Activated CD4-positive, alpha-beta T cell treated with anti-CD3 and anti-CD28 coated beads, Interleukin-2, amount 50 U/mL, for 24 hours (primary cell): ENCODE data around the gene FCHO1.

Experiments used
- DNase-seq, 2 donors: peaks; one replicate each; pipeline ENCODE4 v3.0.0-alpha.2; 2020; ENCODE audit warnings: low read depth in 1 of 2, low spot score in 1 of 2

The FCHO1 gene

GRCh38 chr19:17829855-17830566 lies 78.7 kb downstream of the FCHO1 start:
- no peak for DNase-seq

DNA sequence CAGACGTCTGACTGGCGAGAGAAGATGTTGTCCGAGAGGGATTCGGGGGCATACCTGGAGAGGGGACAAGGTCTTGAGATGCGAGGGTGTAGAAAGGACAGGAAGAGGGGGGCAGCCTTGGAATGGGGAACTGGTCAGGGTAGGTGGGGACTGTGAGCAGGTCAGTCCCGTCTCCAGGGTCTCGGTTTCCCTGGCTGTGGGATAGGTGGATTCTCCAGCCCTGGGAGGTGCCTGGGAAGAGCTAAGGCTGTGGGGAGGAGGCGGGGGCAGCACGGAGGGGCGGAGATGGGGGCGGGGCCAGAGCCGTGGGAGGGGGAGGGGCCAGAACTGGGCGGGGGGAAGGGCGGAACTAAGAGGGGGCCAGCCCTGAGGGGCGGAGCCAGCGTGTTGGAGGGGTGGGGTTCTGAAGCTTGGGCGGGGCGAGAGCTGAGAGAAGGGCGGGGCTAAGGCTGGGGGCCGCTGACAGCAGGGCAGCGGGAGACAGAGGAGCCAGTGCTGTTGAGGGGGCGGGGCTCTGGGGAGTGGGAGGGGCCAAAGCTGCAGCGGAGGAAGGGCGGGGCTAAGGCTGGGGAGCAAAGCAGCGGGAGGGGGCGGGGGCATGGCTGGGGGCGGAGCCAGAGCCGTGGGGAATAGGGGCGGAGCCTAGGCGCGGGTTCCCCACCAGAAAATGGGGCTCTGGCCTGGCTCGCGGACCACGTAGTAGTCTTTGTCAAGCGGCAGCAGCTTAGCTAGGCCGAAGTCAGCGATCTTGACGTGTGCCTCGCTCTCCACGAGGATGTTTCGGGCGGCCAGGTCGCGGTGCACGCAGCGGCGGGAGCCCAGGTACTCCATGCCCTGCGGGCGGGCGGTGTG lies 79.5 kb downstream of the FCHO1 start:
- peak in 1 of 2 donors; percentile 47 for DNase-seq

- no peak for DNase-seq
Observed at GRCh38 chr19:17831419-17831888, 80.2 kb downstream of the FCHO1 start.

DNA sequence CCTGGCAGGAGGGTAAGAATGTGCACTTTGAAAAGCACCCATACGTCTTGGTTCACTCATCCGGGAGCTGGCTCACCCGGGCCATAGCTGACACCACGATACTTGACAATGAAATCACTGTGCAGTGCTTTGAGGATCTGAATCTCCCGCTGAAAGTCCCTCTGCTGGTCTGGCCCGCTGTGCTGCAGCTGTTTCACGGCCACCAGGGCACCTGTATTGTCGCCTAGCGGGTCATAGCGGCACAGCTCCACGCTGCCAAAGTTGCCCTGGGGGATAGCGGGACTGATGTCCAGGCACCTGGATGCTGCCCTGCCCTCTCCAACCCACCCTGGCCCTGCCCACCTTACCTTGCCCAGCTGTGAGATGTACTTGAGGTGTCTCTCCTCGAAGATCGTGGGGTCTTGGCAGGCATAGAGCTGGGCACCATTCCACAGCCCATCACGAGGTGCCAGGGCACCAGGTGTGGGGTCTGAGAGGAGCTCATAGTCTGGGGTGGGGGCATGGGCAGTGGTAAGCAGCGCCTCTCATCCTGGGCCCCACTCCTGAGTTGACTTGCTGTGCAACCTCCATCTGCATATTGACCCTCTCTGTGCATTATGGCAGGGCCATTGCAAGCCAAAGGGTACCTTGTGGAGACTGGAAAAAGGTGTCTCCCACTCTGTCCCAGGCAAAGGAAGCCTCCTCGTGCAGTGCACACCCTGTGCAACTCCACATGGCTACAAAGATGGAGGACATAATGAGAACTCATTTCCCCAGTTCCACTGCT lies 81.3 kb downstream of the FCHO1 start:
- no peak for DNase-seq

- DNase-seq = no peak
Observed at GRCh38 chr19:17834350-17835181, 83.3 kb downstream of the FCHO1 start.

- DNase-seq = no peak
Observed at GRCh38 chr19:17835182-17836006, 84.1 kb downstream of the FCHO1 start.

- DNase-seq = no peak
Observed at GRCh38 chr19:17836530-17836929, 85.3 kb downstream of the FCHO1 start.

DNA sequence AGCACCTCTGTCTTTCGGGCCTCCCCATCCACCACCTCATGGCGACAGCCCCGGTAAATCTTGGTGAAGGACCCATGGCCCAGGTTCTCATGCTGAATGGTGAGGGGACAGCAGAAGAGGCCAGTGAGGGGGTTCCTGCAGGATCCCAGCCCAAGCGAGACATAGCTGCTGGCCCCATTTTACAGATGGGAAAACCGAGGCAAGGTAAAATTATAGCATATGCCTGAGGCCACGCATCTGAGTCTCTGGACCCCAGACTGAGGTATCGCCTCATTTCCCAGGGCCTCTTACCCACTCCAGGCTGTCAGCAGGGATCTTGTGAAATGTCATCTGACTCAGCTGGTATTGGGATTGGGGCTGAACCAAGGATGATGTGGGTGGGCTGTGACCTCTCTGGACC lies 86.7 kb downstream of the FCHO1 start:
- DNase-seq = no peak
